Suprapubic skin (tissue), 3 donors: ENCODE results near the gene TAS1R2.

Experiments used
- EP300 ChIP-seq: sonication (generic); formaldehyde crosslinking; IDR thresholded peaks from one replicate; pipeline ENCODE4 v1.6.1; 2017; ENCODE audit warnings: antibody characterized with exemption
- TF ChIP-seq, protein P1 (sequence below), 2 donors: fragments of 200-600 bp in 1 of 2; fragments of 450-650 bp in 1 of 2; sonication (generic) in 1 of 2; IDR thresholded peaks; one replicate each; pipeline ENCODE4 v1.5.1; 2016 to 2019; ENCODE audit warnings: antibody characterized with exemption in 2 of 2, mild to moderate bottlenecking in 1 of 2, moderate library complexity in 1 of 2

GRCh38 chr1:18883079-18883478 is 23.6 kb upstream of the TAS1R2 start:
- TF ChIP-seq, protein P1, sequence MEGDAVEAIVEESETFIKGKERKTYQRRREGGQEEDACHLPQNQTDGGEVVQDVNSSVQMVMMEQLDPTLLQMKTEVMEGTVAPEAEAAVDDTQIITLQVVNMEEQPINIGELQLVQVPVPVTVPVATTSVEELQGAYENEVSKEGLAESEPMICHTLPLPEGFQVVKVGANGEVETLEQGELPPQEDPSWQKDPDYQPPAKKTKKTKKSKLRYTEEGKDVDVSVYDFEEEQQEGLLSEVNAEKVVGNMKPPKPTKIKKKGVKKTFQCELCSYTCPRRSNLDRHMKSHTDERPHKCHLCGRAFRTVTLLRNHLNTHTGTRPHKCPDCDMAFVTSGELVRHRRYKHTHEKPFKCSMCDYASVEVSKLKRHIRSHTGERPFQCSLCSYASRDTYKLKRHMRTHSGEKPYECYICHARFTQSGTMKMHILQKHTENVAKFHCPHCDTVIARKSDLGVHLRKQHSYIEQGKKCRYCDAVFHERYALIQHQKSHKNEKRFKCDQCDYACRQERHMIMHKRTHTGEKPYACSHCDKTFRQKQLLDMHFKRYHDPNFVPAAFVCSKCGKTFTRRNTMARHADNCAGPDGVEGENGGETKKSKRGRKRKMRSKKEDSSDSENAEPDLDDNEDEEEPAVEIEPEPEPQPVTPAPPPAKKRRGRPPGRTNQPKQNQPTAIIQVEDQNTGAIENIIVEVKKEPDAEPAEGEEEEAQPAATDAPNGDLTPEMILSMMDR (IDR thresholded peaks at IDR 0.05) = no peak
- no peak for TF ChIP-seq EP300
